ENCODE measurements around the gene RRP1.

DNA sequence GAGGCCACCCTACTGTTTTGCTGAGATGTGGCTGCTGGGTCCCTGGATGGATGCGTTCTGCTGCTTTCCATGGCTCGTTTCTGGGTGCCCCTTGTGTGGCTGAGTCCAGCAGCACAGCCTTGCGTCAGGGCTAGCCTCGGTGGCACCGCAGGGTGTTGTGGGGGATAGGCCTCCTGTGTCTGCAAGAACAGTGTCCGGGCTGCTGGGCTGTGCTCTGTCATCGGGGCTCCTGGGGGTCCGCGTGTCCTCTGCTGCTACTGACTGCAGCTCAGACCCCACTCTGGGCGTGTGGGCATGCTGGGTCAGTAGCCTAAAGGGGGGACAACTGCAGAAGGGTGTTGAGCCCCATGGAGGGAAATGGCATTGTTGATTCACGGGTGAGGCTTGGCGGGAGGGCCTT is 4.9 kb downstream of the RRP1 start:
- TF ChIP-seq, protein P1, sequence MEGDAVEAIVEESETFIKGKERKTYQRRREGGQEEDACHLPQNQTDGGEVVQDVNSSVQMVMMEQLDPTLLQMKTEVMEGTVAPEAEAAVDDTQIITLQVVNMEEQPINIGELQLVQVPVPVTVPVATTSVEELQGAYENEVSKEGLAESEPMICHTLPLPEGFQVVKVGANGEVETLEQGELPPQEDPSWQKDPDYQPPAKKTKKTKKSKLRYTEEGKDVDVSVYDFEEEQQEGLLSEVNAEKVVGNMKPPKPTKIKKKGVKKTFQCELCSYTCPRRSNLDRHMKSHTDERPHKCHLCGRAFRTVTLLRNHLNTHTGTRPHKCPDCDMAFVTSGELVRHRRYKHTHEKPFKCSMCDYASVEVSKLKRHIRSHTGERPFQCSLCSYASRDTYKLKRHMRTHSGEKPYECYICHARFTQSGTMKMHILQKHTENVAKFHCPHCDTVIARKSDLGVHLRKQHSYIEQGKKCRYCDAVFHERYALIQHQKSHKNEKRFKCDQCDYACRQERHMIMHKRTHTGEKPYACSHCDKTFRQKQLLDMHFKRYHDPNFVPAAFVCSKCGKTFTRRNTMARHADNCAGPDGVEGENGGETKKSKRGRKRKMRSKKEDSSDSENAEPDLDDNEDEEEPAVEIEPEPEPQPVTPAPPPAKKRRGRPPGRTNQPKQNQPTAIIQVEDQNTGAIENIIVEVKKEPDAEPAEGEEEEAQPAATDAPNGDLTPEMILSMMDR (conservative IDR thresholded peaks at IDR 0.05; ENCODE audit: low read length) = no peak
- no peak for TF ChIP-seq EZH2phosphoT487 (IDR thresholded peaks at IDR 0.05; ENCODE audit: borderline replicate concordance, low read depth, low read length)

Data from OCI-LY7 (cell line).